ENCODE measurements around the gene LNX2.

Gene LNX2

GRCh38 chr13:27496536-27497273 is 123.6 kb downstream of the LNX2 start:
- H3K4me1 ChIP-seq (ENCODE audit: low read length): no peaks in the 10 kb centered on the region
- no peaks in the 10 kb centered on the region for H3K79me2 ChIP-seq (ENCODE audit: low read length)
- H3K27ac ChIP-seq (ENCODE audit: low read length): no peak overlapping the region
- TF ChIP-seq CTCF (IDR thresholded peaks at IDR 0.05; ENCODE audit: low read depth, low read length) (no peak), EZH2phosphoT487 (IDR thresholded peaks at IDR 0.05; ENCODE audit: low read depth) (no peak)
- H3K36me3 ChIP-seq (replicated peaks; ENCODE audit: low read depth, low read length): no peaks in the 10 kb centered on the region
- no peaks in the 10 kb centered on the region for H4K20me1 ChIP-seq (ENCODE audit: insufficient read depth, low read length)
- no peak overlapping the region for H3K4me2 ChIP-seq (ENCODE audit: low read length)
- H3K4me3 ChIP-seq (ENCODE audit: low read length): no peak overlapping the region
- no peaks in the 10 kb centered on the region for H3K27me3 ChIP-seq (ENCODE audit: low read depth, low read length)
- H3K9ac ChIP-seq (ENCODE audit: low read length): no peak overlapping the region
- no peak overlapping the region; the same call in 1 of the 2 replicates for H2AFZ ChIP-seq (ENCODE audit: low read depth, low read length)
- no peaks in the 10 kb centered on the region for H3K9me3 ChIP-seq (ENCODE audit: insufficient read depth, low read length)

- Histone ChIP-seq H3K9me3 (ENCODE audit: insufficient read depth, low read length) (no peaks in the 10 kb centered on the region), H3K27ac (ENCODE audit: low read length) (no peak overlapping the region), H3K36me3 (replicated peaks; ENCODE audit: low read depth, low read length) (no peaks in the 10 kb centered on the region), H3K27me3 (ENCODE audit: low read depth, low read length) (no peaks in the 10 kb centered on the region), H3K4me2 (ENCODE audit: low read length) (no peak overlapping the region), H3K9ac (ENCODE audit: low read length) (no peak overlapping the region), H2AFZ (ENCODE audit: low read depth, low read length) (no peak overlapping the region), H3K79me2 (ENCODE audit: low read length) (no peaks in the 10 kb centered on the region), H4K20me1 (ENCODE audit: insufficient read depth, low read length) (no peaks in the 10 kb centered on the region), H3K4me1 (ENCODE audit: low read length) (no peaks in the 10 kb centered on the region), H3K4me3 (ENCODE audit: low read length) (no peak overlapping the region)
- no peak for TF ChIP-seq EZH2phosphoT487 (IDR thresholded peaks at IDR 0.05; ENCODE audit: low read depth)
- no peak for TF ChIP-seq CTCF (IDR thresholded peaks at IDR 0.05; ENCODE audit: low read depth, low read length)
Measured at GRCh38 chr13:27496006-27496405, 124.3 kb downstream of the LNX2 start.
